Measurements from ENCODE around the gene CAMTA1. TPM values are rescaled to one million over a fixed set of nuclear protein-coding genes. Genes with fewer than 3 reads are reported as not detected.

CAMTA1 gene
- total RNA-seq, 1 donor from 2014 or later: 77.6 TPM

DNA sequence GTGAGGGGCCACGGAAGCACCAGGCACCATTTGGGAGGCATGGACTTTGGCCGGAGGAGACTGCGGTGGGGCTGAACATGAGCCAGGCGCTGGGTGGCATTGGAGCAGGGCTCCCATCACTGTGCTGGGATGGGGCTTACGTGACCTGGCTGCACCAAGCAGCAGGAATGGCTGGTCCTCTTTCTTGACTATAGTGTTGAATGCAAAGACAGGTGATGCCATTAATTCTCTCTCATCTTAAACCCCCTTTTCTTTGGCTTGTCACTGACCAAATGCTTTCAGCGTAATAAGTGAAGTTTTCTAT, 447.9 kb downstream of the CAMTA1 start:
- Mint-ChIP-seq H3K4me1 (ENCODE audit: low read depth, unreplicated experiment) (no peaks in the 10 kb centered on the region), H3K27ac (ENCODE audit: unreplicated experiment) (no peak overlapping the region), H3K36me3 (ENCODE audit: low read depth, unreplicated experiment) (no peaks in the 10 kb centered on the region), H3K4me3 (ENCODE audit: unreplicated experiment) (no peak overlapping the region), H3K9me3 (ENCODE audit: unreplicated experiment) (no peaks in the 10 kb centered on the region), H3K27me3 (ENCODE audit: low read depth, unreplicated experiment) (peaks cover 40% of the 10 kb centered on the region)
- no peak for FAIRE-seq
- Histone ChIP-seq H3K27ac (ENCODE audit: low read depth, low read length) (no peak overlapping the region), H3K27me3 (ENCODE audit: insufficient read depth, low read length) (no peaks in the 10 kb centered on the region), H3K4me2 (ENCODE audit: low read length) (no peak overlapping the region), H3K9ac (ENCODE audit: low read length) (no peak overlapping the region), H4K20me1 (ENCODE audit: insufficient read depth, low read length) (no peaks in the 10 kb centered on the region), H3K9me3 (ENCODE audit: insufficient read depth, low read depth, low read length) (no peaks in the 10 kb centered on the region), H2AFZ (ENCODE audit: low read depth, low read length) (no peak overlapping the region), H3K4me3 (ENCODE audit: insufficient read depth, low read depth, low read length) (no peak overlapping the region), H3K4me1 (ENCODE audit: insufficient read depth, low read length) (peaks cover 6% of the 10 kb centered on the region), H3K79me2 (ENCODE audit: insufficient read depth, low read length) (no peaks in the 10 kb centered on the region), H3K36me3 (ENCODE audit: insufficient read depth, low read length) (no peaks in the 10 kb centered on the region)
- no peak for DNase-seq (ENCODE audit: low read depth)
- TF ChIP-seq, protein P1, sequence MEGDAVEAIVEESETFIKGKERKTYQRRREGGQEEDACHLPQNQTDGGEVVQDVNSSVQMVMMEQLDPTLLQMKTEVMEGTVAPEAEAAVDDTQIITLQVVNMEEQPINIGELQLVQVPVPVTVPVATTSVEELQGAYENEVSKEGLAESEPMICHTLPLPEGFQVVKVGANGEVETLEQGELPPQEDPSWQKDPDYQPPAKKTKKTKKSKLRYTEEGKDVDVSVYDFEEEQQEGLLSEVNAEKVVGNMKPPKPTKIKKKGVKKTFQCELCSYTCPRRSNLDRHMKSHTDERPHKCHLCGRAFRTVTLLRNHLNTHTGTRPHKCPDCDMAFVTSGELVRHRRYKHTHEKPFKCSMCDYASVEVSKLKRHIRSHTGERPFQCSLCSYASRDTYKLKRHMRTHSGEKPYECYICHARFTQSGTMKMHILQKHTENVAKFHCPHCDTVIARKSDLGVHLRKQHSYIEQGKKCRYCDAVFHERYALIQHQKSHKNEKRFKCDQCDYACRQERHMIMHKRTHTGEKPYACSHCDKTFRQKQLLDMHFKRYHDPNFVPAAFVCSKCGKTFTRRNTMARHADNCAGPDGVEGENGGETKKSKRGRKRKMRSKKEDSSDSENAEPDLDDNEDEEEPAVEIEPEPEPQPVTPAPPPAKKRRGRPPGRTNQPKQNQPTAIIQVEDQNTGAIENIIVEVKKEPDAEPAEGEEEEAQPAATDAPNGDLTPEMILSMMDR (IDR thresholded peaks at IDR 0.05; ENCODE audit: insufficient read depth, low read depth, low read length): no peak
- TF ChIP-seq EZH2 (IDR thresholded peaks at IDR 0.05; ENCODE audit: insufficient read depth, low read length): no peak

DNA sequence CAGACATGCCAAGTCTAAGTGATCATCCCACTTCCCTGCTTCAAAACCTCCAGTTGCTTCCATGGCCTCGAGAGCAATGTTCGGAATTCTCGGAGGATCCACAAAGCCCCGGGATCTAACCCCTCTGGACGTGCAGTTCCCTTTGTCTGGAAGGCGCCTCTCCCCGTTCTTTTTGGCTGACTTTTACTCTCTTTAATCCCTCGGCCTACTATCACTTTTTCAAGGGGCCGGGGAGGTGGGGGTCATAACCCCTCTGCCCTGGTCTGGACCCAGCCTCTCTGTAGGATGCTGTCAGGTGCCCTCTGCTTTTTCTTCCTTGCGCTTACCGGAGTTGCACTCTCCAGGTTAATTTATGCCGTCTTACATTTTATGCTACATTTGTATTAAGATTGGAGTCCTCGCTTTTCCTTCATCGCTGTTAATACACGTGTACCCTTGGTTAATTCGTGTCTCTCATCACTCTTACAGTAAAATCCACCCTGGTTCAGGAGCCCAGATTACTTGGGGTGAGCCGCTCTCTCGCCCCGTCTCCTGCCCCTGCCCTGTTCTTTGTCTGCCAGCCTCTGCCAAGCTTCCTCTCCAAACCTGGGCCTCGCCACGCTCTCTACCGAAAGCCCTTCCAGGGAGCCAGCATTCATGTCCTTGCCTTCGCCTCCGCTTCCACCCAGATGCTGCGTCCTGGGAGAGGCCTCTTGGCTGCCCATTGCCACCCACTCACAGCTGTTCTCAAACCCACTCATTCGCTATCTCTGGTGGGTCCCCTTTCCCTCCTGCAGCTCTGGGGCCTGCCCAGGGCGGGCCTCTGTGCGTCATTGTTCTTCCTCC, 448.6 kb downstream of the CAMTA1 start:
- FAIRE-seq (no peak), DNase-seq (ENCODE audit: low read depth) (no peak)
- peaks cover 34% of the 10 kb centered on the region for H3K27me3 Mint-ChIP-seq (ENCODE audit: low read depth, unreplicated experiment)
- Histone ChIP-seq H4K20me1 (ENCODE audit: insufficient read depth, low read length) (no peaks in the 10 kb centered on the region), H3K4me3 (ENCODE audit: insufficient read depth, low read depth, low read length) (no peak overlapping the region), H2AFZ (ENCODE audit: low read depth, low read length) (no peak overlapping the region), H3K79me2 (ENCODE audit: insufficient read depth, low read length) (no peaks in the 10 kb centered on the region), H3K9ac (ENCODE audit: low read length) (no peak overlapping the region), H3K4me1 (ENCODE audit: insufficient read depth, low read length) (peaks cover 6% of the 10 kb centered on the region), H3K27ac (ENCODE audit: low read depth, low read length) (no peak overlapping the region), H3K36me3 (ENCODE audit: insufficient read depth, low read length) (no peaks in the 10 kb centered on the region), H3K9me3 (ENCODE audit: insufficient read depth, low read depth, low read length) (no peaks in the 10 kb centered on the region), H3K4me2 (ENCODE audit: low read length) (no peak overlapping the region), H3K27me3 (ENCODE audit: insufficient read depth, low read length) (no peaks in the 10 kb centered on the region)
- TF ChIP-seq EZH2 (IDR thresholded peaks at IDR 0.05; ENCODE audit: insufficient read depth, low read length): no peak
- TF ChIP-seq, protein P1 (IDR thresholded peaks at IDR 0.05; ENCODE audit: insufficient read depth, low read depth, low read length): no peak
- no peaks in the 10 kb centered on the region for H3K4me1 Mint-ChIP-seq (ENCODE audit: low read depth, unreplicated experiment)
- no peak overlapping the region for H3K4me3 Mint-ChIP-seq (ENCODE audit: unreplicated experiment)
- H3K36me3 Mint-ChIP-seq (ENCODE audit: low read depth, unreplicated experiment): no peaks in the 10 kb centered on the region
- no peak overlapping the region for H3K27ac Mint-ChIP-seq (ENCODE audit: unreplicated experiment)
- no peaks in the 10 kb centered on the region for H3K9me3 Mint-ChIP-seq (ENCODE audit: unreplicated experiment)

DNA sequence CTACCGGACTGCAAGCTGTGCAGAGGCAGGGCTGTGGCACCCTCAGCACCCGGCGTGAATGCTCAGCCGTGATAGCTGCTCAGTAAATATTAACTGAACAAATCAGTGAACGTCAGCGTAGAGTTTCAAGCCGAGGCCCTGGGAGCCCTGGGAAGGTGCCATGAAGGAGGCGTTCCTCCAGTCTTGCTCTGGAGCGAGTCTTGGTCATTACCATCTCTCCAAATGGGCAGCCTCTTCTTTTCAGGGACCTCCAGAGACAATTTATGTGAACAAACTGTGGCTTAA, 449.2 kb downstream of the CAMTA1 start:
- Histone ChIP-seq H3K27ac (ENCODE audit: low read depth, low read length) (no peak overlapping the region), H3K79me2 (ENCODE audit: insufficient read depth, low read length) (no peaks in the 10 kb centered on the region), H3K4me1 (ENCODE audit: insufficient read depth, low read length) (peaks cover 6% of the 10 kb centered on the region), H3K36me3 (ENCODE audit: insufficient read depth, low read length) (no peaks in the 10 kb centered on the region), H4K20me1 (ENCODE audit: insufficient read depth, low read length) (no peaks in the 10 kb centered on the region), H3K9me3 (ENCODE audit: insufficient read depth, low read depth, low read length) (no peaks in the 10 kb centered on the region), H3K4me2 (ENCODE audit: low read length) (no peak overlapping the region), H3K4me3 (ENCODE audit: insufficient read depth, low read depth, low read length) (no peak overlapping the region), H3K9ac (ENCODE audit: low read length) (no peak overlapping the region), H2AFZ (ENCODE audit: low read depth, low read length) (no peak overlapping the region), H3K27me3 (ENCODE audit: insufficient read depth, low read length) (no peaks in the 10 kb centered on the region)
- Mint-ChIP-seq H3K36me3 (ENCODE audit: low read depth, unreplicated experiment) (no peaks in the 10 kb centered on the region), H3K27me3 (ENCODE audit: low read depth, unreplicated experiment) (peaks cover 34% of the 10 kb centered on the region), H3K27ac (ENCODE audit: unreplicated experiment) (no peak overlapping the region), H3K9me3 (ENCODE audit: unreplicated experiment) (no peaks in the 10 kb centered on the region), H3K4me1 (ENCODE audit: low read depth, unreplicated experiment) (no peaks in the 10 kb centered on the region), H3K4me3 (ENCODE audit: unreplicated experiment) (no peak overlapping the region)
- no peak for DNase-seq (ENCODE audit: low read depth)
- no peak for FAIRE-seq
- TF ChIP-seq EZH2 (IDR thresholded peaks at IDR 0.05; ENCODE audit: insufficient read depth, low read length): no peak
- TF ChIP-seq, protein P1 (IDR thresholded peaks at IDR 0.05; ENCODE audit: insufficient read depth, low read depth, low read length): no peak

All from astrocyte (in vitro differentiated cells and primary cell).